Measurements from ENCODE around the gene RNF113B. TPM values are rescaled to one million over a fixed set of nuclear protein-coding genes. Genes with fewer than 3 reads are reported as not detected.

Gene RNF113B
- total and polyA plus RNA-seq, 2 of the 13 experiments (the other 11 are each of a cell fraction or from before 2014, with no cell fraction given), result not detected

- TF ChIP-seq HHEX (CRISPR knock-in tag; IDR thresholded peaks at IDR 0.05) (no peak), HNF4A (CRISPR knock-in tag; IDR thresholded peaks at IDR 0.05) (peak; percentile 62; the same call in 1 of the 2 replicates), ZNF556 (CRISPR knock-in tag; IDR thresholded peaks at IDR 0.05; ENCODE audit: borderline replicate concordance) (0 out of 2 replicates have a peak, but pooled peaks have one; percentile 21), ESRRA (CRISPR knock-in tag; IDR thresholded peaks at IDR 0.05; ENCODE audit: low read depth) (peak; percentile 23; the same call in 1 of the 2 replicates), ZNF543 (CRISPR knock-in tag; IDR thresholded peaks at IDR 0.05) (0 out of 2 replicates have a peak, but pooled peaks have one; percentile 37), CREB1 (IDR thresholded peaks at IDR 0.05) (no peak), CREB1 (CRISPR knock-in tag; IDR thresholded peaks at IDR 0.05) (no peak), ZFP41 (CRISPR knock-in tag; IDR thresholded peaks at IDR 0.05; ENCODE audit: borderline replicate concordance) (no peak), TBX2 (CRISPR knock-in tag; IDR thresholded peaks at IDR 0.05; ENCODE audit: borderline replicate concordance) (peak; percentile 35; the same call in 1 of the 2 replicates), SMAD3 (CRISPR knock-in tag; IDR thresholded peaks at IDR 0.05) (no peak), KDM1A (CRISPR knock-in tag; IDR thresholded peaks at IDR 0.05) (no peak), PHF21A (CRISPR knock-in tag; IDR thresholded peaks at IDR 0.05) (0 out of 2 replicates have a peak, but pooled peaks have one; percentile 22), SALL1 (CRISPR knock-in tag; IDR thresholded peaks at IDR 0.05) (peak; percentile 64), MXI1 (IDR thresholded peaks at IDR 0.05; ENCODE audit: borderline replicate concordance, low read depth, low read length) (0 out of 3 replicates have a peak, but pooled peaks have one; percentile 32), CAMTA2 (CRISPR knock-in tag; IDR thresholded peaks at IDR 0.05; ENCODE audit: borderline replicate concordance) (no peak), KDM6A (CRISPR knock-in tag; IDR thresholded peaks at IDR 0.05; ENCODE audit: low read depth) (no peak), ZNF501 (CRISPR knock-in tag; IDR thresholded peaks at IDR 0.05) (peak; percentile 20; the same call in 1 of the 2 replicates), EZH2 (conservative IDR thresholded peaks at IDR 0.05; ENCODE audit: low read depth, low read length) (no peak), ZFX (CRISPR knock-in tag; IDR thresholded peaks at IDR 0.05; ENCODE audit: low read depth) (peak; percentile 45; the same call in 1 of the 2 replicates)
- TF ChIP-seq, protein P1, sequence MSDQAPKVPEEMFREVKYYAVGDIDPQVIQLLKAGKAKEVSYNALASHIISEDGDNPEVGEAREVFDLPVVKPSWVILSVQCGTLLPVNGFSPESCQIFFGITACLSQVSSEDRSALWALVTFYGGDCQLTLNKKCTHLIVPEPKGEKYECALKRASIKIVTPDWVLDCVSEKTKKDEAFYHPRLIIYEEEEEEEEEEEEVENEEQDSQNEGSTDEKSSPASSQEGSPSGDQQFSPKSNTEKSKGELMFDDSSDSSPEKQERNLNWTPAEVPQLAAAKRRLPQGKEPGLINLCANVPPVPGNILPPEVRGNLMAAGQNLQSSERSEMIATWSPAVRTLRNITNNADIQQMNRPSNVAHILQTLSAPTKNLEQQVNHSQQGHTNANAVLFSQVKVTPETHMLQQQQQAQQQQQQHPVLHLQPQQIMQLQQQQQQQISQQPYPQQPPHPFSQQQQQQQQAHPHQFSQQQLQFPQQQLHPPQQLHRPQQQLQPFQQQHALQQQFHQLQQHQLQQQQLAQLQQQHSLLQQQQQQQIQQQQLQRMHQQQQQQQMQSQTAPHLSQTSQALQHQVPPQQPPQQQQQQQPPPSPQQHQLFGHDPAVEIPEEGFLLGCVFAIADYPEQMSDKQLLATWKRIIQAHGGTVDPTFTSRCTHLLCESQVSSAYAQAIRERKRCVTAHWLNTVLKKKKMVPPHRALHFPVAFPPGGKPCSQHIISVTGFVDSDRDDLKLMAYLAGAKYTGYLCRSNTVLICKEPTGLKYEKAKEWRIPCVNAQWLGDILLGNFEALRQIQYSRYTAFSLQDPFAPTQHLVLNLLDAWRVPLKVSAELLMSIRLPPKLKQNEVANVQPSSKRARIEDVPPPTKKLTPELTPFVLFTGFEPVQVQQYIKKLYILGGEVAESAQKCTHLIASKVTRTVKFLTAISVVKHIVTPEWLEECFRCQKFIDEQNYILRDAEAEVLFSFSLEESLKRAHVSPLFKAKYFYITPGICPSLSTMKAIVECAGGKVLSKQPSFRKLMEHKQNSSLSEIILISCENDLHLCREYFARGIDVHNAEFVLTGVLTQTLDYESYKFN (CRISPR knock-in tag; conservative IDR thresholded peaks at IDR 0.05), result peak; percentile 64
- TF ChIP-seq, protein P2, sequence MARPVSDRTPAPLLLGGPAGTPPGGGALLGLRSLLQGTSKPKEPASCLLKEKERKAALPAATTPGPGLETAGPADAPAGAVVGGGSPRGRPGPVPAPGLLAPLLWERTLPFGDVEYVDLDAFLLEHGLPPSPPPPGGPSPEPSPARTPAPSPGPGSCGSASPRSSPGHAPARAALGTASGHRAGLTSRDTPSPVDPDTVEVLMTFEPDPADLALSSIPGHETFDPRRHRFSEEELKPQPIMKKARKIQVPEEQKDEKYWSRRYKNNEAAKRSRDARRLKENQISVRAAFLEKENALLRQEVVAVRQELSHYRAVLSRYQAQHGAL (CRISPR knock-in tag; IDR thresholded peaks at IDR 0.05; ENCODE audit: not compliant biosample characterization), result no peak
- TF ChIP-seq, protein P3, sequence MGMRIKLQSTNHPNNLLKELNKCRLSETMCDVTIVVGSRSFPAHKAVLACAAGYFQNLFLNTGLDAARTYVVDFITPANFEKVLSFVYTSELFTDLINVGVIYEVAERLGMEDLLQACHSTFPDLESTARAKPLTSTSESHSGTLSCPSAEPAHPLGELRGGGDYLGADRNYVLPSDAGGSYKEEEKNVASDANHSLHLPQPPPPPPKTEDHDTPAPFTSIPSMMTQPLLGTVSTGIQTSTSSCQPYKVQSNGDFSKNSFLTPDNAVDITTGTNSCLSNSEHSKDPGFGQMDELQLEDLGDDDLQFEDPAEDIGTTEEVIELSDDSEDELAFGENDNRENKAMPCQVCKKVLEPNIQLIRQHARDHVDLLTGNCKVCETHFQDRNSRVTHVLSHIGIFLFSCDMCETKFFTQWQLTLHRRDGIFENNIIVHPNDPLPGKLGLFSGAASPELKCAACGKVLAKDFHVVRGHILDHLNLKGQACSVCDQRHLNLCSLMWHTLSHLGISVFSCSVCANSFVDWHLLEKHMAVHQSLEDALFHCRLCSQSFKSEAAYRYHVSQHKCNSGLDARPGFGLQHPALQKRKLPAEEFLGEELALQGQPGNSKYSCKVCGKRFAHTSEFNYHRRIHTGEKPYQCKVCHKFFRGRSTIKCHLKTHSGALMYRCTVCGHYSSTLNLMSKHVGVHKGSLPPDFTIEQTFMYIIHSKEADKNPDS (CRISPR knock-in tag; IDR thresholded peaks at IDR 0.05), result no peak
- TF ChIP-seq, protein P4, sequence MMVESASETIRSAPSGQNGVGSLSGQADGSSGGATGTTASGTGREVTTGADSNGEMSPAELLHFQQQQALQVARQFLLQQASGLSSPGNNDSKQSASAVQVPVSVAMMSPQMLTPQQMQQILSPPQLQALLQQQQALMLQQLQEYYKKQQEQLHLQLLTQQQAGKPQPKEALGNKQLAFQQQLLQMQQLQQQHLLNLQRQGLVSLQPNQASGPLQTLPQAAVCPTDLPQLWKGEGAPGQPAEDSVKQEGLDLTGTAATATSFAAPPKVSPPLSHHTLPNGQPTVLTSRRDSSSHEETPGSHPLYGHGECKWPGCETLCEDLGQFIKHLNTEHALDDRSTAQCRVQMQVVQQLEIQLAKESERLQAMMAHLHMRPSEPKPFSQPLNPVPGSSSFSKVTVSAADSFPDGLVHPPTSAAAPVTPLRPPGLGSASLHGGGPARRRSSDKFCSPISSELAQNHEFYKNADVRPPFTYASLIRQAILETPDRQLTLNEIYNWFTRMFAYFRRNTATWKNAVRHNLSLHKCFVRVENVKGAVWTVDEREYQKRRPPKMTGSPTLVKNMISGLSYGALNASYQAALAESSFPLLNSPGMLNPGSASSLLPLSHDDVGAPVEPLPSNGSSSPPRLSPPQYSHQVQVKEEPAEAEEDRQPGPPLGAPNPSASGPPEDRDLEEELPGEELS (CRISPR knock-in tag; IDR thresholded peaks at IDR 0.05), result 0 out of 2 replicates have a peak, but pooled peaks have one; percentile 38
These were observed 13.9 kb upstream of the RNF113B start (continued) for GRCh38 chr13:98190889-98191444.
